NCI-H2171 treated with DMSO at 0.1 percent for 48 hours (cell line): Measurements from ENCODE around the gene DGKA.
A peak's percentile ranks its signal among the peaks of the same experiment; 100 is the strongest.
"Not testable (repeated sequence)": the region's sequence is repeated elsewhere in the genome, so short reads cannot be mapped to it uniquely, and the experiment has no call there.

Source experiments
- DNase-seq: peaks from one replicate; lab custom pipeline; 2025; lab: John Stamatoyannopoulos, UW

DGKA gene

GRCh38 chr12:55966408-55967281 is 35.7 kb downstream of the DGKA start, which contains the start of gene CDK2:
TSS of gene CDK2 (plus strand) at chr12:55966830. CDS start at chr12:55967009, 179 bp downstream.
- peak; percentile 72 for DNase-seq

- no peak for DNase-seq
These were observed 38.4 kb downstream of the DGKA start for GRCh38 chr12:55969356-55969755.

DNA sequence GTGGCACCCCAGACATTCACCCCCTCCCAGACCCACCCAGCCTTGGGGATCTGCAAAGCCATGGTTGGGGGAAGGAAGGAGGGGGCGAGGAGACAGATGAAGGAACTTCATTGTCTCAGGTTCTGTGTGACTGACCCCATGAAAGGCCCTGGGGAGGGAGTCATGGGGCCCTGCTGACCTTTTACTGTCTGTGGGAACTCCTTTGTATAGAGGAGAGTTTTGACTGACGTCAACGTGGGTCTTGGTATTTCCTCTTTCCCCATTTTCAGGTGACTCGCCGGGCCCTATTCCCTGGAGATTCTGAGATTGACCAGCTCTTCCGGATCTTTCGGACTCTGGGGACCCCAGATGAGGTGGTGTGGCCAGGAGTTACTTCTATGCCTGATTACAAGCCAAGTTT is 39.8 kb downstream of the DGKA start:
- no peak for DNase-seq

DNA sequence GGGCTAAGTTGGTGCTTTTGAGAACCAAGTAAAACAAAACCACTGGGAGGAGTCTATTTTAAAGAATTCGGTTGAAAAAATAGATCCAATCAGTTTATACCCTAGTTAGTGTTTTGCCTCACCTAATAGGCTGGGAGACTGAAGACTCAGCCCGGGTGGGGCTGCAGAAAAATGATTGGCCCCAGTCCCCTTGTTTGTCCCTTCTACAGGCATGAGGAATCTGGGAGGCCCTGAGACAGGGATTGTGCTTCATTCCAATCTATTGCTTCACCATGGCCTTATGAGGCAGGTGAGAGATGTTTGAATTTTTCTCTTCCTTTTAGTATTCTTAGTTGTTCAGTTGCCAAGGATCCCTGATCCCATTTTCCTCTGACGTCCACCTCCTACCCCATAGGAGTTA is 41.1 kb downstream of the DGKA start:
- no peak for DNase-seq

- no peak for DNase-seq
These were observed 41.5 kb downstream of the DGKA start for GRCh38 chr12:55972456-55972855.

DNA sequence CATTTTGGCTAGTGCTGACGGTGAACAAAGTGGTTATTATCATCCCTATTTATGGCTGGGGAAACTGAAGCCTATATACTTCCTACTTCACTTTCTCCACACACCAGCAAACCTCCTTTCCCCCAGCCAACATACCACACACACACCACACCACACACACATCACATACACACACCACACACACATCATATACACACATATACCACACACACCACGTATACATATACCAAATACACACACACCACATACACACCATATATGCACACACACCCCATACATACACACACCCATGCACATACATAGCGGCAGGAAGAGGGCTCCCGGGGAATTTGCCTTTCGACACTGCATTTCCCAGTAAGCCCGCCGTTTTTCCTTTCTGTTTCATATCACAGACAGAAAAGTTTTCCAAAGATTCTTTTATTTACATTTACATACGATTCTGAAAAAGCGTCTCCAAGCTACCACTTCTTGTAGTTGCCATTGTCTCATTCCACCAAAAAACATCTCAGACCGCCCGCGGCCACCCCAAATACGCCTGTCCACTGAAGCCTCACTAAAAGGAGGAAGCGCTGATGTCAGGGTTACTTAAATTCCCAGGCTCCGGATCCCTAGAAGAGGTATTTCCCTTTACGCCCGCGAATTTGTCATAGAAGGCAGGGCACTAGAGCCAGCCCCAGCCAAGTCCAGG is 42.1 kb downstream of the DGKA start:
- no peak for DNase-seq

- DNase-seq, result peak; percentile 100
These were observed 42.8 kb downstream of the DGKA start, which contains the start of gene RAB5B for GRCh38 chr12:55973599-55974307. TSS of gene RAB5B (plus strand) at chr12:55974078. CDS start at chr12:55986961, 12,883 bp downstream.

- peak; percentile 33 for DNase-seq
These were observed 43.4 kb downstream of the DGKA start for GRCh38 chr12:55974308-55974730.

- DNase-seq, result no peak
These were observed 47.4 kb downstream of the DGKA start for GRCh38 chr12:55978393-55978792.

GRCh38 chr12:55979069-55979468 is 48.1 kb downstream of the DGKA start:
- no peak for DNase-seq

GRCh38 chr12:55981882-55982281 is 50.9 kb downstream of the DGKA start:
- not testable (repeated sequence) for DNase-seq

DNA sequence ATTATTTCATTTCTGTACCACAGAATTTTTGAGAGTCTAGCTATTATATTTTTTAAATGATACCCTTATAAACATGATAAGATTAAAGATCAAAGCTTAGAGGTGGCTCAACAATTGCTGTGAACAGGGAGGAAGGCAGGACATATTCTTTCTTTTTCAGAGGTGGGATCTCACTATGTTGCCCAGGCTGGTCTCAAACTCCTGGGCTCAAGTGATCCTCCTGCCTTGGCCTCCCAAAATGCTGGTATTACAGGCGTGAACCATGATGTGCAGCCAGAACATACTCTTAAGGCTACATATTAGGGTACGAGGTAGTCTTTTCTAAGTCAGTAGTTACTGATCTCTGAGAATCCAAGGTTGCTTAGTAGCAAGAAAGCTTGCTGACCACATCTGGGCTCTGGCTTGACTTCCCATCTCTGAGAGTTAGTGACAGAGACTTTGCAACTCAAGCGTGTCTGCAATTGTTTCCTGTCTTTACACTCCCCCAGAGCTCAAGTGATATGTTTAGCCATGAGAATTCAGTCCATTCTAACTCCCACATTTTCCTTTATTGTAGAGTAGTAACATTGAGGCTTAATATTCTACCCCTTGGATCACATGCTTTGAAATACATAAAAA is 51.5 kb downstream of the DGKA start:
- no peak for DNase-seq

- no peak for DNase-seq
These were observed 52.4 kb downstream of the DGKA start for GRCh38 chr12:55983232-55983842.

DNA sequence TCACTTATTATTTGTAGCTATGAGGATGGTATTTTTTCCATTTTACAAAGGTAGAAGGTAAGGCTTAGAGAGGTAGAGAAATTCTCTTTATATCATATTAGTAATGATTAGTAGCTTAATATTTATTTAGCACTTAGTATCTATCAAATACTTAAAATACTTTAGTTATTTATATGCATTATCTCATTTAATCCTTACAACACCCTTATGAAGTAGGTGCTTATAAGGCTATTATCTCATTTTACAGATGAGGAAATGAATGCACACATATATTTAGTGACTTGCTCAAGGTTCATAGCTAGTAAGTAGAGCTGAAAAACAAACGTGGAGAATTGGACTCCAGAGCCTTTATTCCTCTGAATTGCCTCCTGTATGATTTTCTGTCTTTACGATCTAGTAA is 53.9 kb downstream of the DGKA start:
- DNase-seq, result no peak

DNA sequence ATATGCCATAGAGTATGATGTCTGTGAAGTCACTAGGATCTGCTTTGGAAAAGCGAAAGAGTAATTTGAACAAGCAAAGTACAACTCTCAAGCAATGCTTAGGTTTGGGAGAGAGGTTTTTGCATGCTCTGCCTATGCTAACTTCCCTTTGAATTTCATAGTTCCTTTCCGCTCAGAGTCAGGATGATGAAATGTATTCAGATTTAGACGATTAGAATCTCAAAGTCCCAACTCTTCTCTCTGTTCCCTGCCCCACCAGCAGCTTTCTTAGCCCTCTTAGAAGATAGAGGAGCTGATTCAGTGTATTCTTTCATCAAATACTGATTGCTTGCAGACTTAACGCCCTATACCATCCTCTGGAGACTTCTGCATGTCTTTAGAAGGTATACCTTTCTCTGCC is 54.4 kb downstream of the DGKA start:
- no peak for DNase-seq

DNA sequence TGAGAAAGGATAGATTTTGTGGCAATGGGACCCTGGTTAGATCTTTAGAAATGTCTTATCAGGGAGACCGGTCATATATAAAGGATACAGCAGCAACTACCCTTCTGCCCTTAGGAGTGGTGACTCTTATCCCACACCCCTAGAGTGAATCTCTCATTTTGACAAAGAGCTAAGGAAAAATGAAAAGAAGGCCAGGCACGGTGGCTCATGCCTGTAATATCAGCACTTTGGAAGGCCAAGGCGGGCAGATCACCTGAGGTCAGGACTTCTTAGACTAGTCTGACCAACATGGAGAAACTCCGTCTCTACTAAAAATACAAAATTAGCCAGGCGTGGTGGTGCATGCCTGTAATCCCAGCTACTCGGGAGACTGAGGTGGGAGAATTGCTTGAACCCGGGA is 55.0 kb downstream of the DGKA start:
- DNase-seq, result not testable (repeated sequence)

DNA sequence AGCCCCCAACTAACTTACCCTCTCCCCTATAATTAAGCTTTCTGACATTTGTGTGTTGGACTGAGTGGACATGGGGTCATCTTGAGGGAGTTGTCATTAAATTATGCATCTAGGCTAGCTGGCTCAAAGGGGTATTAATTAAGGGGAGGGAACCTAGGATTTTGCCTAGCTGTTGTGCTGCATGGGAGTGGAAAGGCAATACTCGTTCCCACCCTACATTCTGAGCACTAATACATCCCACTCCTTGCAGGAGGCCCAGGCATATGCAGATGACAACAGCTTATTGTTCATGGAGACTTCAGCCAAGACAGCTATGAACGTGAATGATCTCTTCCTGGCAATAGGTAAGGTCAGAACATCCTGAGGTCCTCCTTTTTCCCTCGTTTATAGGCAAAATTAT is 60.1 kb downstream of the DGKA start:
- no peak for DNase-seq

- no peak for DNase-seq
These were observed 62.4 kb downstream of the DGKA start for GRCh38 chr12:55993230-55993853.

DNA sequence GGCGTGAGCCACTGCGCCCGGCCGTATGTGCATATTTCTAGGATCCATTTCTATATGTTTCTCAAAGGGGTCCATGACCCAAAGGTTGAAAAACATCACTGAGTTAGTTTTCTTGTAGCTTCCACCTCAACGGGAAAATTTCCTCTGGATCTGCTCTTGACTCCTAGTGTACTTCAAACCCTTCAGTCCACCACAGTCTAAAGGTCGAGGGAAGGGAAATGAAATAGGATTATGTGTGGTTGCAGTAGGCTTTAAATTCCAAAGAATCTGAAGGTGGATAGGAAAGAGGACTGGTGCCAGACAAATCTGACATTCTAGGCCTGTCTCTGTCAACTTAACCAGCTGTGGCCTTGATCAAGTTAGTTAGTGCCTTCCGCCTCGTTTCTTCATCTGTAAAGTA is 64.4 kb downstream of the DGKA start:
- no peak for DNase-seq

GRCh38 chr12:55996201-55996714 is 65.3 kb downstream of the DGKA start:
- DNase-seq, result peak; percentile 71
